Activated CD8-positive, alpha-beta memory T cell treated with anti-CD3 and anti-CD28 coated beads, Interleukin-2, amount 50 U/mL, for 4 hours (primary cell): ENCODE measurements around the gene MRPS34.

Experiments
- DNase-seq: peaks from one replicate; pipeline ENCODE4 v3.0.0-alpha.2; 2020

MRPS34 gene

DNA sequence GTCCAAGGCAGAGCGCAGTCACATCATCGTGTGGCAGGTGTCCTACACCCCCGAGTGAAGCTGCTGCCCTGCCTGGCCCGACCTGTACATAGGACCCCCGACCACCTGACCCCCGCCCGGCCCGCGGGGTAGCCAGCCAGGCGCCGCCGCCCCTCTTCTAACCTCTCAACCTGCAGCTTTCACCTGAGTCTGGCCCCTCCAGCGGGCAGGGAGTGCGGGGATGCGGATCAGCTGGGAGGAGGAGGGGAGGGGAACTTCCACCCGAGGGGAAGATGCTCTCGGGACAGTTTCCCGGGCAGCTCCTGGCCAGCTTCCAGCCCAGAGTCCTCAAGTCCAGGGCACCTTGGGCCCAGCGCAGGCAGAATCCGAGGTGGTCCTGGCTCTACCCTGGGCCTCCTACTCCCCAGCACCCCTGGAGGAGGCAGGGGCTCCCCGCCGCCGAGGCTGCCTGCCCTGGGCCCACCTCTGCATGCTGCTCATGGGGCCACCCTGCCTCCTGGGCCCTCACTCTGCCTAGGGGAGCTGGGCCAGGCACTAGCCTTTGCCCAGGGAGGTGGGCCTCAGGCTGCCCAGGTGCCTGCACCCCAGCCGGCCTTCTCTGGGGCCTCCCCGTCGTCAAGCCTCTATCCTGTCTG, 4.0 kb downstream of the MRPS34 start:
- no peak for DNase-seq

DNA sequence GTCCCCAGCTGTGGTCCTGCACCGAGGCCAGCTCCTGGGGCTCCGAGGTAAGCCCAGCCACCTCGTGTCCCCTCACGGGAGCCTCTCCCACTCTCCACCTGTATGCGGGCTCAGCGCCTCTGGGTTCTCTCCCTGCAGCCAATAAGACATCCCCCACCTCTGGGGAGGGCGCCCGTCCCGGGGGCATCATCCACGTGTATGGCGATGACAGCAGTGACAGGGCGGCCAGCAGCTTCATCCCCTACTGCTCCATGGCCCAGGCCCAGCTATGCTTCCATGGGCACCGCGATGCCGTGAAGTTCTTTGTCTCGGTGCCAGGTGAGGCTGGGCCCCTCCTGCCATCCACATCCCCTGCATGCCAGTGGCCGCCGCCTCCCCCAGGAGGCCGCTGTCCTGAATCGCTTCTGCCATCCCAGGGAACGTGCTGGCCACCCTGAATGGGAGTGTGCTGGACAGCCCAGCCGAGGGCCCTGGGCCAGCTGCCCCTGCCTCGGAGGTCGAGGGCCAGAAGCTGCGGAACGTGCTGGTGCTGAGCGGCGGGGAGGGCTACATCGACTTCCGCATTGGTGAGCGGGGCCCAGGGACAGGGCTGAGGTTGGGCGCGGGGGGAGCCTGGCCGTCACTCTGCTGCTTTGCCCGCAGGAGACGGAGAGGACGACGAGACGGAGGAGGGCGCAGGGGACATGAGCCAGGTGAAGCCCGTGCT, 4.7 kb downstream of the MRPS34 start:
- no peak for DNase-seq

GRCh38 chr16:1767116-1767994, 5.6 kb downstream of the MRPS34 start:
- DNase-seq = no peak

- no peak for DNase-seq
These were observed 6.2 kb downstream of the MRPS34 start for GRCh38 chr16:1766701-1767100.

DNA sequence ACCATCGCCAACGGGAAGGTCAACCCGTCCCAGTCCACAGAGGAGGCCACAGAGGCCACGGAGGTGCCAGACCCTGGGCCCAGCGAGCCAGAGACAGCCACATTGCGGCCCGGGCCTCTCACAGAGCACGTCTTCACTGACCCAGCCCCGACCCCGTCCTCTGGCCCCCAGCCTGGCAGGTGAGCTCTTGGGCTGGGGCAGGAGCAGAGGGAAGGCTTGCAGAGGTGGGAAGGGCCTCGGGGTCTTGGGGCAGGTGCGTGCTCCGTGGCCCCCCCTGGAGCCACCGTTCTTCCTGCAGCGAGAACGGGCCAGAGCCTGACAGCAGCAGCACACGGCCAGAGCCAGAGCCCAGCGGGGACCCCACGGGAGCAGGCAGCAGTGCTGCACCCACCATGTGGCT, 6.7 kb downstream of the MRPS34 start:
- DNase-seq = no peak

GRCh38 chr16:1765826-1766225, 7.1 kb downstream of the MRPS34 start:
- no peak for DNase-seq

- DNase-seq = no peak
These were observed 8.0 kb downstream of the MRPS34 start for GRCh38 chr16:1764971-1765370.

GRCh38 chr16:1763521-1764511, 9.1 kb downstream of the MRPS34 start:
- DNase-seq = no peak

DNA sequence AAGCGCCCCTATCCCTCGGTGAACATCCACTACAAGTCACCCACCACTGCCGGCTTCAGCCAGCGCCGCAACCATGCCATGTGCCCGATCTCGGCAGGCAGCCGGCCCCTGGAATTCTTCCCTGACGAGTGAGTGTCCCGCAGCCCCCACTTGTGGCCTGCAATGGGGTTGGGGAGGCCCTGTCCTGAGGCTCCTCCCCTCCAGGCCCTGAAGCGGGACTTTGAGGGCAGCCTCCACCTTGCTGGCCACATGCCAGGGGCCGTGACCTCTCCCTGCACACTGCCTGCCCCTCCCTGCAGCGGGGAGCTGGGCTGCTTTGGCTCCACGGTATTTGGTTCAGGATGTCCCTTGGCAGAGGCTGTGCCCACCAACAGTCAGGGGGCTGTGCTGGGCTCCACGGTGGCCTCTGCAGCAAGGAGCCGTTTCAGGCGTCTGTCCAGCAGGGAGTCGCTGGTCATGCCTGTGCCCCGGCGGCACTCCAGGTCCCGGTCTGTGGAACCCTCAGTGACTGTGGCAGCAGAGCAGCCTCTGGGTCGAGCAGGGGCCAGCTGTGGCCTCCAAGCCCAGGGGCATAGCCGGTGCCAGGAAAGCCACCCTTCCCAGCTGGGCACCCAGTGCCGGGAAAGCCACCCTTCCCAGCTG, 9.9 kb downstream of the MRPS34 start:
- DNase-seq = no peak

- DNase-seq = no peak
These were observed 10.6 kb downstream of the MRPS34 start for GRCh38 chr16:1762196-1762878.

GRCh38 chr16:1761751-1762150, 11.2 kb downstream of the MRPS34 start:
- no peak for DNase-seq

- no peak for DNase-seq
These were observed 12.0 kb downstream of the MRPS34 start for GRCh38 chr16:1760911-1761310.

DNA sequence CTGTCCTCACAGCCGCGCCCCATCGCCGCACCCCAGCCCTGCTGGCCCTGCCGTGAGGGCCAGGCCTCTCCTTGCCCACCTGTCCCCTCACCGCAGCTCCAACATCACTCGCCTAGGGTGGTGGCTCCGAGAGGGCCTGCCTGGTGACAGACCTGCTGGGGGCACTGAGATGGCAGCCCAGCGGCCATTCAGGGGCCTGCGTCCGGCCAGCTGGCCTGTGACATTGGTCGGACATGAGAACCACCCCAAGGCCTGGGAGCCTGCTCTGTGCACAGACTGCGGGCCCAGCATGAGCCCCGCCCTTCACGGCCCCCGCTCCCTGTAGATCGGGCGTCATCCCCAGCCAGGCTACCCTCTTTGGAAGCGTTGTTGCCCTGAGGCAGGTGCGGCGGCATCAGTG, 13.4 kb downstream of the MRPS34 start:
- no peak for DNase-seq

GRCh38 chr16:1758923-1759322, 14.0 kb downstream of the MRPS34 start:
- no peak for DNase-seq

GRCh38 chr16:1757714-1758461, 15.0 kb downstream of the MRPS34 start:
- no peak for DNase-seq

DNA sequence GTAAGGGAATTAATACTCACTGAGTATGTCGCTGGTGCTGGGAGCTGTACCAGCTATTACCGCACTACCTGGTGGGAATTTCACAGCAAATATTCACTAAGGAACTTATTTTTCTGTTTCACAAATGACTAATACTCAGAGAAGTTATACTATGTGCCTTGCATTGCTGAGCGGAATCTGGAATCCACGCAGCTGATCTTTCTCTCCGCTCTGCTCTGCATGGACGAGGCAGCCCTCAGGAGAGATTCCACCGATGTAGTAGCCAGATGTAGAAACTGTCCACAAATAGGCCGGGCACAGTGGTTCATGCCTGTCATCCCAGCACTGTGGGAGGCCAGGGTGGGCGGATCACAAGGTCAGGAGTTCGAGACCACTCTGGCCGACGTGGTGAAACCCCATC, 18.7 kb downstream of the MRPS34 start:
- DNase-seq = no peak

DNA sequence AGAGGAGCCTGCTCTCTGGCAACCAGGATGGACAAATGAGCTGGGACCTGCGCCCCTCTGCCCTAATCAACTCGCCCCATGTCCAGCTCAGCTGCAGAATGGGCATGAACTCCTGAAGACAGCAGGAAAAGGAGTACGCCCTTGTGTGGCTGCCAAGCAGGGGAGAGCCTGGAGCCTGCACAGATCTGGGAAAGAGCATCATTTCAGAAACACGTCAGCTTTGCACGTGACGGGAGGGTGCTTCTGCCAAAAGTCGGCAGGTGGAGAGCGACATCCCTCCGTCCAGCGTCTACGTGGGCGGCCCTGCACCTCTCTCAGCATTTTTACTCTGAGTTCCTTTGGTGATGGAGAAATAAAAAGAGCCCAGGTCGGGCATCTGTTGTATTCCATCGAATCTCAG, 20.1 kb downstream of the MRPS34 start:
- DNase-seq = no peak

DNA sequence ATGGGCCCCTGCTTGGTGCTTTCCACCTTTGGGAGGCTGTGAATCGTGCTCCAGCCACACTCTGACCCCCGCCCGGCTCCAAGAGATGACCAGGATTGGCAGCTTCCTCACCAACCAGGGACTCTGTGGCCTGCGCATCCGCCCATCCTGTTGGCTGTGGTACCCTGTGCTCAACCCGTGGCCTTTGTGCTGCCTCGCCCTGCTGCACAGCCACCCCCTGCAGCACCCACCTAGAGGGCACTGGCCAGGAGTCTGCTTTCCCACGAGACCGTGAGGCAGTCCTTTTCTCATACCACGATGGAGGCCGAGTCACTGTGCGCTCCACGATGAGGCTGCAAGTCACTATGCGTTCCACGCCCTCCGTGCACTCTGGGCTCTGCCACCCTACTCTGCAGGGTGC, 21.0 kb downstream of the MRPS34 start:
- DNase-seq = no peak

GRCh38 chr16:1749152-1750117, 23.5 kb downstream of the MRPS34 start:
- no peak for DNase-seq
